SHP77 (cell line): ENCODE data around the gene CCDC18.
A peak's percentile ranks its signal among the peaks of the same experiment; 100 is the strongest.
"Not testable (repeated sequence)": the region's sequence is repeated elsewhere in the genome, so short reads cannot be mapped to it uniquely, and the experiment has no call there.

Experiments used
- DNase-seq, 2 experiments: peaks; one replicate each; lab custom pipeline; 2025; lab: John Stamatoyannopoulos, UW

The CCDC18 gene

DNA sequence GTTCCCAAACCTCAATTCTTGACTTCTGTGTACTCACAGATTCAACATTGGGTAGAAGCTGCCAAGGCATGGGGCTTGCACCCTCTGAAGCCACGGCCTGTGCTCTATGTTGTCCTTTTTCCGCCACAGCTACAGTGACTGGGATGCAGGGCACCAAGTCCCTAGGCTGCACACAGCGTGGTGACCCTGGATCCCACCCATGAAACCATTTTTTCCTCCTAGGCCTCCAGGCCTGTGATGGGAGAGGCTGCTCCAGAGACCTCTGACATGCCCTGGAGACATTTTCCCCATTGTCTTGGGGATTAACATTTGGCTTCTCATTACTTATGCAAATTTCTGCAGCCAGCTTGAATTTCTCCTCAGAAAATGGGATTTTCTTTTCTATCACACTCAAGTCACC is 62.7 kb downstream of the CCDC18 start:
- DNase-seq, result not testable (repeated sequence)

DNA sequence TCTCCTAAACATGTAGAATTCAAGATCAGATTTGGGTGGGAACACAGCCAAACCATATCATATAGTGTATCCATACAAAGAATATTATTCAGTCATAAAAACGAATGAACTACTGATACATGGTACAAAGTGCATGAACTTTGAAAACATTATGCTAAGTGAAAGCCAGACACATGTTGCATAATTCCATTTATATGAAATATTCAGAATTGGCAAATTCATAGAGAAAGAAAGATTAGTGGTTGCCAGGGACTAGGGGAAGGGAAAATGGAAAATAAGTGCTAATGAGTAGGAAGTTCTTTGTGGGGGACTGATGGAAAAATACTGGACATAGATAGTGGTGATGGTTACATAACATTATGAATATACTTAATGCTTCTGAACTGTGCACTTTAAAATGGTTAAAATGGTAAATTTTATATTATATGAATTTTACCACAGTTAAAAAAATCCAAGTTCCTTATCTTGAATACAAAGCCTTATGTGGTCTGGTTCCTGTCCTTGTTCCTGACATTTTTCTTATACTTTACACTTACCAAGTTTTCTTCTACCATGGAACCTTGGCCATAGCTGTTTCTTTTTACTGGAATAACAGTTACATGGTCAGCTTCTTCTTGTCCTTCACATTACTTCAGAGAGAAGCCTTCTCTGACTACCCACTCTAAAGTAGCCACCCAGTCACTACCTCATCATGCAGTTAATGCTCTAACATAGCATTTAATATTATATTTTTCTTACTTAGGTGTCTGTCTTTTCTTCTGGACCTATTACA is 64.0 kb downstream of the CCDC18 start:
- no peak for DNase-seq

DNA sequence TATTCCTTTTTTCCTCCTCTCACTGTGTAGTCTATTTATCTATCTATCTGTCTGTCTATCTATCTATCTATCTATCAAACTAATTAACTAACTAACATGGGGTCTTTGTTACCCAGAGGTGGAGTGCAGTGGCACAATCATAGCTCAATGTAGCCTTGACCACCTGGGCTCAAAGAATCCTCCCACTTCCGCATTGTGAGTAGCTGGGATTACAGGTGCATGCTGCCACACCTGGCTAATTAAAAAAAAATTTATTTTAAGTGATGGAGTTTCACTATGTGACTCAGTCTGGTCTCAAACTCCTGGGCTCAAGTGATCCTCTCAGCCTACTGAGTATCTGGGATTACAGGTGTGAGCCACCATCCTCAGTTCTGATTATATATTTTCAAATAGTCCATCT is 71.4 kb downstream of the CCDC18 start:
- no peak for DNase-seq

DNA sequence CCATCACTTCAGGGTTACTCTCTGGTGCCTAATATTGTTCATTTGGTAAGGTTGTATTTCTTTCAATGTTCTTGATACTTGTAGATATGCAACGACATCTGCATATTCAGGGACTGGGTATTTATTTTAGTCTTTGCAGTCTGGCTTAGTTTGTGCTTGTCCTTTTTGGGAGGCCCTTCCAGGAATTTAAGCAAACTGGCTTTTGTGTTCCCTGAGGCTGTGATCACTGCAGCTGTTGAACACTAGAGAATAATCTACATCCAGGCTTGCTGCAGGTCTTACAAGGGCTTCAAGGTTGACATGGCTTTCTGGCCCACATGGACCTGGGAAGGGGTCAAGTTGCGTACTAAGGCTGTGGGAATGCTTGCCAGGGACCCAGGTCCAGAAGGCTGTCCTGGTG is 72.1 kb downstream of the CCDC18 start:
- no peak for DNase-seq

DNA sequence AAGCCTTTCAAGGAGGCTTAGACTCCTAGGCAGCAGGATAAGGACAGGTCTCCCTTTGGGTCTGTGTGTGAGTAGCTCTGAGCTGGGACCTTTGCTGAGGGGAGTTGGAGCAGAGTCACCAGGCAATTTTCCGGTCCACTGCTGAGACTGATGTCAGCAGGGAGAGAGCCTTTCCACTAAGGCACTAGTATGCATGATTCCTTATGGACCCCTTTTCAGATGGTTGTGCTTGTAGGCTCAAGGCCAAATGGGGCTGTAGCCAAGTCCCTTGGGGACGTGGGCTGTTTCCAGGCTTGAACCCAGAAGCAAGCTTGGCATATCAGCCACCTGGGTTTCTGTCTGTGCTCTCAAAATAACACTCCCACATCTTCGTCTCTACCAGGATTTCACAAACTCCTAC is 73.0 kb downstream of the CCDC18 start:
- DNase-seq, result no peak

DNA sequence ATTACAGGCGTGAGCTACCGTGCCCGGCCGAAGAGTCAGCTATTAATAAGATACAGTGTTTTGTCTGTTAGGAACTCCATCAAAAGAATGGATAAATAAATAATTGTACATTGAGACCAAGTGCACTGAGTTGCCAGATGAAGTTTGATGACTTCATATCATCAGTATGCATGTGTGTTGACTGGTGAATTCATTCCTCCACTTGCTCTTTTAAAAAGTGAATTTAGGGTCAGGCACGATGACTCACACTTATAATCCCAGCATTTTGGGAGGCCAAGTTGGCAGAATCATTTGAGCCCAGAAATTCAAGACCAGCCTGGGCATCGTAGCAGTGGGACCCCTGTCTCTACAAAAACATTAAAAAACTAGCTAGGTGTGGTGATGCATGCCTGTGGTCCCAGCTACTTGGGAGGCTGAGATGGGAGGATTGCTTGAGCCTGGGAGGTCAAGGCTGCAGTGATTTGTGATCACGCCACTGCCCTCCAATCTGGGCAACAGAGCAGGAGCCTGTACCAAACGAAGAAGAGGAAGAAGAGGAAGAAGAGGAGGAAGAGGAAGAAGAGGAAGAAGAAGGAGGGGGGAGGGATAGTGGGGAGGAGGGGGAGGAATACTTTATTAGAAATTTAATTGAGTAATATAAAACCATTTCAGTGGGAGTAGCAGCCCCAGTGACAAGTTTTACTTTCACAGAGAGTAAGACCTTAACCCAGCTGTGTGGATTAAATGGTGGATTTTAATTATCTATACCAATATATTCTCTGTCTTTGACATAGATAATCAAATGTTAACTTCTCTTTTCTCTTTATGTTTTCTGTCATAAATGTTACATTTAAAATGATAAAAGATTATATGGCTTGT is 74.9 kb downstream of the CCDC18 start:
- DNase-seq, result no peak

DNA sequence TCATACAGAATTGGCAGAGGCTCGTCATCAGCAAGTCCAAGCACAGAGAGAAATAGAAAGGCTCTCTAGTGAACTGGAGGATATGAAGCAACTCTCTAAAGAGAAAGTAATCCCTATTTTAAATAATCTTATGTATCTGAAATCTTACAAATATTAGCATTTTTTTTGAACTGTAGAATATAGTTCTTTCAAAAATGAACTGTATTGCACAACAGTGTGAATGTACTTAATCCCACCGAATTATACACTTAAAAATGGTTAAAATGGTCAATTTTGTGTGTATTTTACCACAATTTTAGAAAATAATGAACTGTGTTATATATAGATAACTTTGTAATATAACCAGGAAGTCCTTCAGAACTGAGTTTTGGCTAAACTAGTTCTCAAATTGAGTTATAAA is 75.9 kb downstream of the CCDC18 start:
- DNase-seq, result no peak

DNA sequence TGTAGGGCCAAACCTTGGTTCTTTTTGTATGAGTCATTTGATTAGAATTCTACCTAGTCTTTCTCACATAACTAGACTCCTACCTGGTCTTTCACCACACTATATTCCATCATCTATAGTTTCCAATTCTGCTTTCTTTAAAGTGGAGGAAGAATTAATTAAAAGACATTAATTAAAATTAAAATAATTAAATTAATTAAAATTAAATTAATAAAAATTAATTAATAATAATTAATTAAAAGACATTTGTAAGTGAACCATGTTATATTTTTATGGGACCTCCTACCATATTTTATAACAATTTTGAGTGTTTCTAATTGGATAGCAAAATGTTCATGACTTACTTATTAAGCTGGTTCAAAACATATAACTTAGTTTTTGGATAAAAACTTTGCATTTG is 77.4 kb downstream of the CCDC18 start:
- DNase-seq, result no peak

DNA sequence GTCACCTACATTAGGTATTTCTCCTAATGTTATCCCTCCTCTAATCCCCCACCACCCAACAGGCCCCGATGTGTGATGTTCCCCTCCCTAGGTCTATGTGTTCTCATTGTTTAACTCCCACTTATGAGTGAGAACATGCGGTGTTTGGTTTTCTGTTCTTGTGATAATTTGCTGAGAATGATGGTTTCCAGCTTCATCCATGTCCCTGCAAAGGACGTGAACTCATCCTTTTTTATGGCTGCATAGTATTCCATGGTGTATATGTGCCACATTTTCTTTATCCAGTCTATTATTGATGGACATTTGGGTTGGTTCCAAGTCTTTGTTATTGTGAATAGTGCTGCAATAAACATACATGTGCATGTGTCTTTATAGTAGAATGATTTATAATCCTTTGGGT is 80.2 kb downstream of the CCDC18 start:
- DNase-seq, result not testable (repeated sequence)

DNA sequence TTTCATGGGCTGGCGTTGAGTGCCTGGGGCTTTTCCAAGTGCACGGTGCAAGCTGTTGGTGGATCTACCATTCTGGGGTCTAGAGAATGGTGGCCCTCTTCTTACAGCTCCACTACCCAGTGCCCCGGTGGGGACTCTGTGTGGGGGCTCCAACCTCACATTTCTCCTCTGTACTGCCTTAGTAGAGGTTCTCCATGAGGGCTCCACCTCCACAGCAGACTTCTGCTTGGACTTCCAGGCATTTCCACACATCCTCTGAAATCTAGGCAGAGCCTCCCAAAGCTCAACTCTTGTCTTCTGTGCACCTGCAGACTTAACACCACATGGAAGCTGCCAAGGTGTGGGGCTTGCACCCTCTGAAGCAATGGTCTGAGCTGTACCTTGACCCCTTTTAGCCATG is 82.1 kb downstream of the CCDC18 start:
- no peak for DNase-seq

DNA sequence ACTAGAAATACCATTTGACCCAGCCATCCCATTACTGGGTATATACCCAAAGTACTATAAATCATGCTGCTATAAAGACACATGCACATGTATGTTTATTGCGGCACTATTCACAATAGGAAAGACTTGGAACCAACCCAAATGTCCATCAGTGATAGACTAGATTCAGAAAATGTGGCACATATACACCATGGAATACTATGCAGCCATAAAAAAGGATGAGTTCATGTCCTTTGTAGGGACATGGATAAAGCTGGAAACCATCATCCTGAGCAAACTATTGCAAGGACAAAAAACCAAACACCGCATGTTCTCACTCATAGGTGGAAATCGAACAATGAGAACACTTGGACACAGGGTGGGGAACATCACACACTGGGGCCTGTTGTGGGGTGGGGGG is 88.4 kb downstream of the CCDC18 start:
- DNase-seq, result not testable (repeated sequence)

DNA sequence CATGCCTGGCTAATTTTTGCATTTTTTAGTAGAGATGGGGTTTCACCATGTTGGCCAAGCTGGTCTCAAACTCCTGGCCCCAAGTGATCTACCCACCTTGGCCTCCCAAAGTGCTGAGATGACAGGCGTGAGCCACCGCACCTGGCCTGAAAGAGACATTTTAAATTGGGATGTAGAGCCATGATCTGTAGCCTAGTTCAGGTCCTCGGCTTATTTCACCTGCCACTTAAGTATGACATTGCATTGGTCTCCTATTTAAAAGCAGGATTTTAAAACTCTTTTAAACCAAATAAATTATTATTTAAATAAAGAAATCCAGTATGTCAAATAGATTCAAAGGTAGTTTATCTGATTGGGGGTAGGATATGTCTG is 94.7 kb downstream of the CCDC18 start:
- not testable (repeated sequence) for DNase-seq

DNA sequence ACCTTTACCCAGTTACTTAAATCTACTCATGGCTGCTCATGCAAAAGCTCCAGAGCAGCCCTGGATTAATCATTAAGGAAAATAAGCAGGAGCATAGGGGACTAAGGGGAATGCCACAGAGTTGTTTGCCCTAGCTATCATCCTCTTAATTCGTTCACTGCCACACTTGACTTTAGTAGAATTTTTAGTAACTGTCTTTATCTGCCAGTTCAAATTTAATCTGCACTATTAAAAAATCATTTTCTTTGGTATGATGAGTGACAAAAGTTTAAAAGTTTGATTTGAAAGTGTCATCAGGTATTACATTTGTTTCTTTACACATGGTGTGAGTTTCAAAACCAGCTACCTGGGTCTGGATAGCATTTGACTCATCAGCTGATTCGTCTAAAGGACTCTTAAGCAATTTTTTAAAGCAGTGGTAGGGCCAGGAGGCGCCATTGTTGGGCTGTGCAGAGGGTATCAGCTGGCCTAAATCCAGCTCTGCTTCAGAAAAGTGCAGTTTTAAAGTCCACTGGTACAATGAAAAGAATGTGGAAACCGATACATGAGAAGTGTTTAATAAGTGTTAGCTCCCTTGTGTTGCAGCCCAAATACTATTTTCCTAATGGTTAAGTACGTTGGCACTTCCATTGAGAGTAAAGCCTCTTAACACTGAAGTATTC is 95.2 kb downstream of the CCDC18 start:
- DNase-seq, result no peak

DNA sequence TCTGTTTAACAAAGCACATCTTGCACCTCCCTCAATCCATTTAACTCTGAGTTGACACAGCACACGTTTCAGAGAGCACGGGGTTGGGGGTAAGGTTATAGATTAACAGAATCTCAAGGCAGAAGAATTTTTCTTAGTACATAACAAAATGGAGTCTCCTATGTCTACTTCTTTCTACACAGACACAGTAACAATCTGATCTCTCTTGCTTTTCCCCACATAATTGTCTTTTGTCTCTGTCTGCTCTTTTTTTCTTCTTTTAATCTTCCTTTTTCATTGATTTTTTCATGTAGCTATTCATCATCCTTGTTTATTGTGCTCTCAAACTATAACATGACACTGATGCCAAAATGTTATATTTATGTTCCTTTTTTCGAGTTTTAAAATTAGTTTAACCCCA is 97.0 kb downstream of the CCDC18 start:
- DNase-seq, result not testable (repeated sequence)

DNA sequence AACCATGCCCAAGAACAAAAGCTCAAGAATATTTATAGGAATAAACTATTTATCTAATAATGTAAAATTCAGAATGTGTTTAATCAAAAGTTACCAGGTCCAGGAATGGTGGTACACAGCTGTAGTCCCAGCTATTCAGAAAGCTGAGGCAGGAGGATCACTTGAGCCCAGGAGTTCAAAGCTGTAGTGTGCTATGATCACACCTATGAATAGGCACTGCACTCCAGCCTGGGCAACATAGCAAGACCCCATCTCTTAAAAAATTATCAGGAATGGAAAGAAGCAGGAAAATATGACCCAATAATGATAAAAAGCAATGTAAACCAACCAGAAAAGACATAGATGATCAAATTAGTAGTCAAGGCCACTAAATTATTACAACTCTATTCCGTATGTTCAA is 103.0 kb downstream of the CCDC18 start:
- no peak for DNase-seq

DNA sequence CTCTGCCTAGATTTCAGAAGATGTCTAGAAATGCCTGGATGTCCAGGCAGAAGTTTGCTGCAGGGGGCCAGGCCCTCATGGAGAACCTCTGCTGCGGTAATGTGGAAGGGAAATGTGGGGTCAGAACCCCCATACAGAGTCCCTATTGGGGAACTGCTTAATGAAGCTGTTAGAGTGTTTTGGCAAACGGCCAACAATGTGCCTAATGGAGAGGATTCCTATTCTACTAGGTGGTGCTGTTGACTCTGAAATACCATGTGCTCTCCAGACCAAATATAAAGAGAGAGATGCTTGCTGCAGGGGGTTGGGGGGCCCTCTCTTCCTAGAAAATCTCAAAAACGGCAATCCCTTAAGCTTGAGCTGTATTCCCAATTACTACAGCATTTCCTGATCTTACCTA is 108.0 kb downstream of the CCDC18 start:
- DNase-seq, result no peak

DNA sequence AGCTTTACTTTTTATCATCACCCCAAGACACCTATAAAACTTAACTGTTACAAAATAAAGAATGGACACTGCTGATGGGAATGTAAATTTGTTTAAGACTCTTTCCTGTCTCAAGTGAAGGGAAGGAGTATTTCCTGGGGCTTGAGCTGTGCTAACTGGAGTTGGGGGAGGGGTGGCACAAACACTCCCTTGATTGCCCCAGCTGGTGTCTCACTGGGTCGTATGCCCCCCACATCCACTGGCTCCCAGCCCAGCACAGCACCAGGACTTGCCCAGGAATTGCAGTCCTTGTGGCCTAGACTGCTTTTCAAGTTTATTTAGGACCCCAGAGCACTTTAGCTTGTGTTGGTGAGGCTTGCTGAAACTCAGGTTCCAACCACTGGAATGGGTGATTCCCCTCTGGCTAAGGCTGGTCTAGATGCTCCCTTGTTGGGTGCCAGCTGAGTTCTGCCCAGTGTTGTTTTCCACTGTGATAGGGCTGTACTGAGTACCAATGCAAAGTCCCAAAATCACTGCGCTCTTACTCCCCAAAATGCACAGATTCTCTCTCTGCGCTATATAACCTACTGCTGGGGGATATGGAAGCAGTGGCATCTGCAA is 116.1 kb downstream of the CCDC18 start:
- DNase-seq, result no peak

DNA sequence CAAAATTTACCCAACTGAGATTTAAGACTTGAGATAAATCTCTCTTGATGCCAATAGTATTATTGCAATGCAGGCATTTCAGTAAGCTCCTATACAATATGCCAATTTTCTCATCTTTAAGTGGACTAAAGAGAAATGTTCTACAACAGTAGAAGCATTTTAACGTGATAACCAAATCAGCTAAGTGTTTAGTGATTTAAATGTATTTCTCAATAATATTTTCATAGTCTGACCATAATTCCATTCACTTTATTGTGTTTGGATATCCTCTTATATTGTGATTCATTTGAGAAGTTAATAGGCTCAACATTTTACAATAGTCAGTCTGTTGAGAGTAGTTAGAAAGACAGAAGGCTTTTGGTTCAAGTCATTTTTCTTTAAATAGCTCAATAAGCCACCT is 120.6 kb downstream of the CCDC18 start:
- DNase-seq, result no peak

DNA sequence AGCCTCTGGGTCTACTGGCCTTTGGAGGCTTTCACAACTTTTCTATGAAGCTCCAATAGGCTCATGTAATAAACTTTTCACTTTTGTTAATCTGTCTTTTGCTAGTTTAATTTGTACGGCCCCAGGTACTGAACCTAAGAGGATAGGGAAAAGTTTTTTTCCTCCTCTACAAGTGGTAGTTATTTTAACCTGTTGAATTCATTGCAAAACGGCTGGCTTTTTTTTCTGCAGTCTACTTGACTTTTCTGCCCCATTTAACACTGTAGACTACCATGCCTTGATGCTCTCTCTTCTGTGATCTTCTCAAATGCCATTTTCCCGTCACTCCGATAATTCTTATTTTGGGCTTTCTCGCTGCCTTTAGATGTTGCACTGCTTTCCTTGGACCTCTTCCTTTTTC is 121.6 kb downstream of the CCDC18 start:
- no peak for DNase-seq

DNA sequence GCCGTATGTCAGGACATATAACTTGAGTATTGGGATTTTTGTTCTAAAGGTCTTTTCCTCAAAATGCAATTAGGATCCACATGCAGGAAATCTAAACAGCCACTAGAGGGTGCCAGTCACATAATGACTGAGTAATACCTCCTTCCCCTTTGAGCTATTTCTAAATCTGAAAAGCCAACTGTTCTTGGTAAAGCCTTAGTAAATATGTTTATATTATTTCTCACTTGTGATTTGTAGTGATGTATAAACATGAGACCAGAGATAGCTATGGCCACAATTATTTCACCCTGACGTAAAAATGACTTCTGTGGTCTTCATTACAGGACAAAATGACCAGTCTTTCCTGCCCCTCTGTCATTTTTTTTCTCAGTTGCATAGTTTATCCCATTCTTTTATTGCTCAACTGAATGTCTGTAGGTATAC is 124.2 kb downstream of the CCDC18 start:
- DNase-seq, result peak; percentile 24 to 57

DNA sequence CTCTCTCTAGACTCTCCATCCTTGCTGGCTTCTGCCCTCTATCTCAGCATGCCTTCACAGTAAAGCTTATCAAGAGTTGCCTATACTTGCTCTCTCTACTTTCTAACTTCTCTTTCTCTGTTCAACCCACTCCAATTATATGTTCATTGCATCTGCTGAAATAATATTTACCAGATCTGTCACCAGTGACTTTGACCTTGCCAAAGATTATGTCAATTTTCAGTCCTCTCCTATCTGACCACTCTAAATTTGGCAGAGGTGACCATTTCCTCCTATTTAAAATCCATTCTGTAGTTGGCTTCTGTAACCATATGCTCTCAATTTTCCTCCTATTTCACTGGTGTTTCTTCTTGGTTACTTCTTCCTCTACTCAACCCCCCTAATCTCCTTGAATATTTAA is 126.4 kb downstream of the CCDC18 start:
- no peak for DNase-seq

DNA sequence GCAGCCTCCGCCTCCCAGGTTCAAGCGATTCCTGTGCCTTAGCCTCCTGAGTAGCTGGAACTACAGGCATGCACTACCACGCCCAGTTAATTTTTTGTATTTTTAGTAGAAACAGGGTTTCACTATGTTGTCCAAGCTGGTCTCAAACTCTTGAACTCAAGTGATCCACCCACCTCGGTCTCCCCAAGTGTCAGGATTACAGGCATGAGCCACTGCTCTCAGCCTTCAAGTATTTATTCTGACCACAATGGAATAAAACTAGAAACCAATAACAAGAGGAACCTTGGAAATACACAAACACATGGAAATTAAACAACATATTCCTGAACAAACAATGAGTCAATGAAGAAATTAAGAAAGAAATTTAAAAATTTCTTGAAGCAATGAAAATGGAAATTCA is 132.5 kb downstream of the CCDC18 start:
- DNase-seq, result no peak

DNA sequence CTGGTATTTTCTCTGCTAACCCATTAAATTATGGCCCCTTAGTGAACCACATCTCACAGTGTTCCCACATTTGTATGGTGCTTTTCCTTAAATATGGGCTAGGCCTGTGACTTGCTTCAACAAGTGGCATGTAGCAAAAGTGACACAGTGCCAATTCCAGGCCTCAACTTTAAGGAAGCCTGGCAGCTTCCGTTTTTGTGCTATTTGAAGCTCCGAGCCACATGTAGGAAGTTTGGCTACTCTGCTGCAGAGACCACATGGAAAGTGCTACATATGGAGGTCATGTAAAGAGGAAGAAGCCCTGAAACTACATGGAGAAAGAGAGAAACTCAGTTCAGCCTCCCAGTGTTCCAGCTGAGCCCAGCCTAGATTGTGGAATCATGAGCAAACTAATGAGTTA is 136.7 kb downstream of the CCDC18 start:
- no peak for DNase-seq
